Muscle layer of colon (tissue), 2 donors: Measurements from ENCODE around the gene TPX2.

Experiments used
- H3K27ac ChIP-seq: one replicate; pipeline ENCODE4 v1.7.0; 2013; ENCODE audit warnings: low read depth, mild to moderate bottlenecking, low read length, moderate library complexity
- H3K27me3 ChIP-seq, 2 donors: one replicate each; pipeline ENCODE4 v1.7.0; 2013; ENCODE audit warnings: low read length in 2 of 2, mild to moderate bottlenecking in 2 of 2; ENCODE audit not compliant: insufficient read depth in 2 of 2, control insufficient read depth in 1 of 2
- H3K36me3 ChIP-seq: one replicate; pipeline ENCODE4 v1.7.0; 2013; ENCODE audit warnings: mild to moderate bottlenecking, low read length; ENCODE audit not compliant: insufficient read depth
- H3K4me1 ChIP-seq: one replicate; pipeline ENCODE4 v1.7.0; 2013; ENCODE audit warnings: mild to moderate bottlenecking, low read length; ENCODE audit not compliant: insufficient read depth
- H3K4me3 ChIP-seq, 2 donors: one replicate each; pipeline ENCODE4 v1.7.0; 2013; ENCODE audit warnings: low read length in 2 of 2, low read depth in 1 of 2, mild to moderate bottlenecking in 1 of 2, moderate library complexity in 1 of 2
- H3K9ac ChIP-seq: one replicate; pipeline ENCODE4 v1.7.0; 2013; ENCODE audit warnings: low read length
- H3K9me3 ChIP-seq: one replicate; pipeline ENCODE4 v1.7.0; 2013; ENCODE audit warnings: mild to moderate bottlenecking, low read length
- donor health status: abdominal sarcoma.
- donor health status: Adenocarcinoma of cecum.

Gene TPX2

GRCh38 chr20:31788578-31788977, 49.5 kb downstream of the TPX2 start:
- no peak overlapping the region for H3K27ac ChIP-seq
- no peak overlapping the region for H3K9ac ChIP-seq
- no peaks in the 10 kb centered on the region for H3K4me1 ChIP-seq
- no peaks in the 10 kb centered on the region for H3K9me3 ChIP-seq
- no peaks in the 10 kb centered on the region for H3K27me3 ChIP-seq
- no peaks in the 10 kb centered on the region for H3K36me3 ChIP-seq
- H3K4me3 ChIP-seq = no peak overlapping the region

DNA sequence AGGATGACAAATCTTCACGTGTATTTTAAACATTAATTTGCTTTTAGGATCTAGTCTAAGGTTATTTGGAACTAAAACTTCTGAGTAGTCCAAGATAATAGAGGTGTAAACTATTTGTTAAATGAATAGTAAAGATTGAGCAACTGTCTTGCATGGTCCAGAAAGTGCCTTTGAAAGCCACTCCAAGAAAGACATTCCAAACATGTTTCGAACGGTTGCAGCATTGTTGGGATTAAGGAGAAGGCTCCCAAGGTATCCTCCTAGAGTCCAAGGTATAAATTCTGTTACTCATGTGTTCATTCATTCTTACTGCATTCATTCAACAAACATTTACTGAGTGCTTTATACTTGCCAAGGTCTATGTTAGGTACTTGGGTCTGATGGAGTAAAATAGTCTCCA, 51.3 kb downstream of the TPX2 start:
- H3K4me3 ChIP-seq = no peak overlapping the region
- no peaks in the 10 kb centered on the region for H3K27me3 ChIP-seq
- H3K36me3 ChIP-seq = no peaks in the 10 kb centered on the region
- H3K9ac ChIP-seq = no peak overlapping the region
- no peak overlapping the region for H3K27ac ChIP-seq
- H3K4me1 ChIP-seq = no peaks in the 10 kb centered on the region
- H3K9me3 ChIP-seq = no peaks in the 10 kb centered on the region

- Histone ChIP-seq H3K4me3 (no peak overlapping the region), H3K36me3 (no peaks in the 10 kb centered on the region), H3K27me3 (no peaks in the 10 kb centered on the region), H3K9me3 (no peaks in the 10 kb centered on the region), H3K4me1 (no peaks in the 10 kb centered on the region), H3K9ac (no peak overlapping the region), H3K27ac (no peak overlapping the region)
Observed at GRCh38 chr20:31797364-31797763, 58.3 kb downstream of the TPX2 start.

GRCh38 chr20:31801508-31801907, 62.4 kb downstream of the TPX2 start:
- no peaks in the 10 kb centered on the region for H3K9me3 ChIP-seq
- no peaks in the 10 kb centered on the region for H3K36me3 ChIP-seq
- H3K27me3 ChIP-seq = no peaks in the 10 kb centered on the region
- no peak overlapping the region for H3K9ac ChIP-seq
- no peak overlapping the region for H3K27ac ChIP-seq
- no peaks in the 10 kb centered on the region for H3K4me1 ChIP-seq
- H3K4me3 ChIP-seq = no peak overlapping the region

DNA sequence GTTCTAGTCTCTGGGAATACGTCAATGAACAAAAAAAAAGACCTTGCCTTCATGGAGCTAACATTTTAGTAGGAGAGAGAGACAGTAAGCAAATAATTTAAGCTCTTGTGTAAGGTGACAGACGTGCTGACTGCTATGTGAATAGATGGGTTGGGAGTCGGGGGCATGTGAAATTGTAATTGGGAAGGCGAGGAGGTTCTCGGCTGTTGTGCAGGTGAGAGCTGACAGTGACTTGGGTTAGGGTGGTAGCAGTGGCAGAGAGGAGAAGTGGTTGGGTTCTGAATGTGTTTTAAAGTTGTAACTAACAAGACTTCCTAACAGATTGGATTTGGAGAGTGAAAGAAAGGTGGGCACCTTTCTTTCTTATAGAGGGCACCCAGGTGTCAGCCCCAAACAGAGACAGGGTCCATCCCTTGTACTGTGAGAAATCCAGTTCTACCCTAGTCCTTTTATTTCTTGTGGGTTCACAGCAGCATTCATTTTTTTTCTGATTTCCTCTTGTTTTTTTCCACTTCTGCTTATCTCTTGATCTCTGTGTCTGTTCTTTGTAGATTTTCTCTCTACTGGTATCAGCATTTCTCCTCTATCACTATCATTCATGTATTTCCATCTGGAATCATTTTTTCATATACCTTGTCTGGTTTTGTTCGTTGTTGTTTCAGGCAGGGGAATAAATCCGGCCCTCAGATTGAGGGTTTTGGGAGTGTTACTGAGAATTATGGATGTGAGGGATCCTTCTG, 64.6 kb downstream of the TPX2 start:
- H3K4me3 ChIP-seq = no peak overlapping the region
- H3K4me1 ChIP-seq = no peaks in the 10 kb centered on the region
- no peaks in the 10 kb centered on the region for H3K36me3 ChIP-seq
- H3K9ac ChIP-seq = no peak overlapping the region
- H3K27ac ChIP-seq = no peak overlapping the region
- H3K9me3 ChIP-seq = no peaks in the 10 kb centered on the region
- no peaks in the 10 kb centered on the region for H3K27me3 ChIP-seq

- Histone ChIP-seq H3K4me3 (no peak overlapping the region), H3K4me1 (no peaks in the 10 kb centered on the region), H3K9ac (no peak overlapping the region), H3K27me3 (no peaks in the 10 kb centered on the region), H3K9me3 (no peaks in the 10 kb centered on the region), H3K36me3 (no peaks in the 10 kb centered on the region), H3K27ac (no peak overlapping the region)
Observed at GRCh38 chr20:31806564-31807355, 67.7 kb downstream of the TPX2 start.

GRCh38 chr20:31808481-31808880, 69.4 kb downstream of the TPX2 start:
- no peak overlapping the region for H3K9ac ChIP-seq
- no peaks in the 10 kb centered on the region for H3K9me3 ChIP-seq
- H3K4me1 ChIP-seq = no peaks in the 10 kb centered on the region
- no peaks in the 10 kb centered on the region for H3K36me3 ChIP-seq
- no peaks in the 10 kb centered on the region for H3K27me3 ChIP-seq
- H3K27ac ChIP-seq = no peak overlapping the region
- no peak overlapping the region for H3K4me3 ChIP-seq

DNA sequence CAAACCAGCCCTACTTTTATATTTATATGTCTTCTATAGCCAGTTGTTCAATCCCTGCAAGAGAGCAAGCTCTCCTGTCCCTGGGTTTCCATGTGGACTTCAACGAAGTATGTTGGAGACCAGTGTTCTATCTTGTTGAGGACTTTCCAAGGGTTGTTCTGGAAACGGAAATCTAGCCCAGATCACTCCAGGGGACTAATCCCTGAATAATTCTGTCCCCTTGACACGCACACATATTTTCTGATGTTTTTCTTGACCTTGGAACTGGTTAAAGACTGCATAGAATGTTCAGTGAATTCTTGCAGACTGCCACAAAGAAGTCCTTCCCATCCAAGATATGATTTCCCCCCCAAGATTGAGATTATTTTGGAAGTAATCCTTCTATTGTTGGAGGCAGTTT, 70.6 kb downstream of the TPX2 start:
- Histone ChIP-seq H3K27ac (no peak overlapping the region), H3K27me3 (no peaks in the 10 kb centered on the region), H3K36me3 (no peaks in the 10 kb centered on the region)

GRCh38 chr20:31811198-31811597, 72.1 kb downstream of the TPX2 start:
- Histone ChIP-seq H3K9me3 (no peaks in the 10 kb centered on the region), H3K4me3 (no peak overlapping the region), H3K27ac (no peak overlapping the region), H3K36me3 (no peaks in the 10 kb centered on the region), H3K27me3 (no peaks in the 10 kb centered on the region), H3K4me1 (no peaks in the 10 kb centered on the region), H3K9ac (no peak overlapping the region)

More for the DNA sequence above, 70.6 kb downstream of the TPX2 start:
- Histone ChIP-seq H3K9me3 (no peaks in the 10 kb centered on the region), H3K4me1 (no peaks in the 10 kb centered on the region), H3K4me3 (no peak overlapping the region), H3K9ac (no peak overlapping the region)

- H3K9ac ChIP-seq = no peak overlapping the region
- H3K9me3 ChIP-seq = no peaks in the 10 kb centered on the region
- no peaks in the 10 kb centered on the region for H3K27me3 ChIP-seq
- no peak overlapping the region for H3K4me3 ChIP-seq
- H3K4me1 ChIP-seq = no peaks in the 10 kb centered on the region
- no peak overlapping the region for H3K27ac ChIP-seq
- no peaks in the 10 kb centered on the region for H3K36me3 ChIP-seq
Observed at GRCh38 chr20:31811796-31812728, 73.0 kb downstream of the TPX2 start.

DNA sequence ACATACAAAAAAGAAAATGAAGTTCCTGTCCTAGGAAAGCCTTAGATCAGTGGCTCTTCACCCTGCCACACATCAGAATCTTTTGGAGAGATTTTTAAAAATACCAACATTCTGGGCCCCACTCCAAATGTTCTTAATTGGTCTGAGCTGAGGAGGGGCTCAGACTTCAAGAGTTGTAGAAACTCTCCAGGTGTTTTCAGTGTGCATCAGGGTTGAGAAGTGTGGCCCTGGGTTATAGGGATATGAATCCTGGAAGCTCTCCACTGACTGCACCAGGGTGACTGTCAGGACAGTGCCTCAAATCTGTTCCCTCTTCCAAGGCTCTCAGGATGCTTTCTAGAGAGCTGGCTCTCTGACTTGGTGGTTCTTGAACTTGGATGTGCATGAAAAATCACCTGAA, 74.5 kb downstream of the TPX2 start:
- H3K4me3 ChIP-seq = no peak overlapping the region
- no peak overlapping the region for H3K9ac ChIP-seq
- no peaks in the 10 kb centered on the region for H3K4me1 ChIP-seq
- H3K36me3 ChIP-seq = no peaks in the 10 kb centered on the region
- H3K27ac ChIP-seq = no peak overlapping the region
- H3K27me3 ChIP-seq = no peaks in the 10 kb centered on the region
- no peaks in the 10 kb centered on the region for H3K9me3 ChIP-seq
